Measurements from ENCODE around the gene FBXW9. TPM values are rescaled to one million over a fixed set of nuclear protein-coding genes. Genes with fewer than 3 reads are reported as not detected.
"Not testable (repeated sequence)": the region's sequence is repeated elsewhere in the genome, so short reads cannot be mapped to it uniquely, and the experiment has no call there.

The FBXW9 gene
- total RNA-seq, 1 donor from 2014 or later = 7.6 TPM

DNA sequence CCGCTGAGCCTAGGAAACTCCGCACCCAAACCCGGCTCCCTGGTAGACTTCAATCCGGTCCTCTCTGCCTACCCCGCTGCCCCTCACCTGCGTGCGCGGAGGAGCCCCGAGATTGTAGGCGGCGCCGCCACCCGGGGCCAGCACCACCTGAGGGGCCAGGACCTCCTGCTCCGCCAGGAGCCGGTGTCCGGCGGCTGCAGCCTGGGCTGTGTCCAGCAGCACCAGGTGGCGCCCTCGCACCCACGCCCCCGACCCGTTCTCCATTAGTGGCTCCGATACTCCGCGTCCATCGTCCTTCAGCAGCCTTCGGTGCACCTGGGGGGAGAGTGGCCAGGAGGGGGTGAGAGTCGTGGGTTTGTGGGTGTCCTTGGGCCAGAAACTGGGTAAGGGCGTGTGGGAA is 48.3 kb downstream of the FBXW9 start:
- intact Hi-C loops (cut with DNase I) = no loop called here
- Histone ChIP-seq H3K27ac (no peak overlapping the region), H3K27me3 (no peaks in the 10 kb centered on the region), H3K36me3 (peaks cover 0 to 15% of the 10 kb centered on the region in 2 donors), H3K4me3 (peak overlapping the region; percentile 40 to 55), H3K4me1 (peaks cover 6 to 13% of the 10 kb centered on the region in 2 donors), H3K9me3 (no peaks in the 10 kb centered on the region)
- DNase-seq (ENCODE audit: low spot score in 2 of 2) = no peak
- TF ChIP-seq, protein P1, sequence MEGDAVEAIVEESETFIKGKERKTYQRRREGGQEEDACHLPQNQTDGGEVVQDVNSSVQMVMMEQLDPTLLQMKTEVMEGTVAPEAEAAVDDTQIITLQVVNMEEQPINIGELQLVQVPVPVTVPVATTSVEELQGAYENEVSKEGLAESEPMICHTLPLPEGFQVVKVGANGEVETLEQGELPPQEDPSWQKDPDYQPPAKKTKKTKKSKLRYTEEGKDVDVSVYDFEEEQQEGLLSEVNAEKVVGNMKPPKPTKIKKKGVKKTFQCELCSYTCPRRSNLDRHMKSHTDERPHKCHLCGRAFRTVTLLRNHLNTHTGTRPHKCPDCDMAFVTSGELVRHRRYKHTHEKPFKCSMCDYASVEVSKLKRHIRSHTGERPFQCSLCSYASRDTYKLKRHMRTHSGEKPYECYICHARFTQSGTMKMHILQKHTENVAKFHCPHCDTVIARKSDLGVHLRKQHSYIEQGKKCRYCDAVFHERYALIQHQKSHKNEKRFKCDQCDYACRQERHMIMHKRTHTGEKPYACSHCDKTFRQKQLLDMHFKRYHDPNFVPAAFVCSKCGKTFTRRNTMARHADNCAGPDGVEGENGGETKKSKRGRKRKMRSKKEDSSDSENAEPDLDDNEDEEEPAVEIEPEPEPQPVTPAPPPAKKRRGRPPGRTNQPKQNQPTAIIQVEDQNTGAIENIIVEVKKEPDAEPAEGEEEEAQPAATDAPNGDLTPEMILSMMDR (IDR thresholded peaks at IDR 0.05) = peak in 2 of 3 experiments; percentile 7 to 33

DNA sequence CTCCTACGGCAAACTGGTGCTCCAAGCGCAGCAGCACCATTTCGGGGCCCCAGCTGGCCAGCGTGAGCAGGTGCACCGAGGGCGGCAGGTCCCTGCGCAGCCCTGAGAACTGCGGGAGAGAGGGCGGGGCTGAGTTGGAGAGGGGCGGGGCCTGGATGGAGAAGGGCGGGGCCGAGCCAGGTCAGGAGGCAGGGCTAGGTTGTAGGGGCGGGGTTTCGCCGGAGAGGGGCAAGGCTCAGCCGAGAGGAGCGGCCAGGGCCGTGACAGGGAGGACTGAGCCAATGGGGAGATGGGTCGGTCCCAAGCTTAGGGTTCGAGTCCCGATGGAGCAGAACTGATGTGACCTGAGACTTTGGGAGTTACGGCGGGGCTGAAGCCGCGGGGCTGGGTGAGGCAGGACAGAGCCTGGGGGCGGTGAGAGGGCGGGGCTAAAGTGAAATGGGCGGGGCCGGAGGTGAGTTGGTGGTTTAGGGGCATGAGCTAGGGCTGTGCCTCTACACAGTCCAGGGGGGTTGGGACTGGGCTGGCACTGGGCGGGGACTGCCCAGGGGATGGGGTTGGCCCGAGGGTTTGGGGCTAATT is 48.9 kb downstream of the FBXW9 start:
- H3K27ac ChIP-seq = no peak overlapping the region
- peaks cover 0 to 15% of the 10 kb centered on the region in 2 donors for H3K36me3 ChIP-seq
- no peaks in the 10 kb centered on the region for H3K9me3 ChIP-seq
- H3K27me3 ChIP-seq = no peaks in the 10 kb centered on the region
- peak overlapping the region; percentile 40 to 55 for H3K4me3 ChIP-seq
- intact Hi-C loops (cut with DNase I) = no loop called here
- DNase-seq (ENCODE audit: low spot score in 2 of 2) = no peak
- TF ChIP-seq, protein P1 (IDR thresholded peaks at IDR 0.05) = no peak
- H3K4me1 ChIP-seq = peaks cover 6 to 13% of the 10 kb centered on the region in 2 donors

DNA sequence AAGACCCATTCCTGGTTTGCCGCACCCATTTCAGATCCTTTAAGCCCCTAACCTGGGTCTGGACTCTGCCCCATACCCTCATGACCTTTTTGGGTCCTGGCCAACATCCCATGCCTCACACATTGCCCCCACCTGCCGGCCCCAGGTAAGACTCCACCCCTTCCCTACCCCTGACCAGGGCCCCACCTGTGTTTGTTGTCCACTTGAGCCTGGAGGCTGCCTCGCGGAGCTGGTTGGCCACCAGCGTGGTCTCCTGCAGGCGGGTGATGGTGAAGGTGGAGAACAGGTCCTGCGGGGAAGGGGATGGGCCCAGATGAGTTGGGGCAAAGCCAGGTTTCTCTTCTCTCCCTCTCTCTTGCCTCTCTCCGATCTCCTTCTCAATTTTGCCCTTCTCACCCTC is 49.4 kb downstream of the FBXW9 start:
- H3K9me3 ChIP-seq = no peaks in the 10 kb centered on the region
- peaks cover 0 to 11% of the 10 kb centered on the region in 2 donors for H3K36me3 ChIP-seq
- intact Hi-C loops (cut with DNase I) = no loop called here
- TF ChIP-seq, protein P1 (IDR thresholded peaks at IDR 0.05) = no peak
- no peak for DNase-seq (ENCODE audit: low spot score in 2 of 2)
- H3K27ac ChIP-seq = no peak overlapping the region
- H3K27me3 ChIP-seq = no peaks in the 10 kb centered on the region
- H3K4me3 ChIP-seq = no peak overlapping the region
- H3K4me1 ChIP-seq = peaks cover 6 to 13% of the 10 kb centered on the region in 2 donors

DNA sequence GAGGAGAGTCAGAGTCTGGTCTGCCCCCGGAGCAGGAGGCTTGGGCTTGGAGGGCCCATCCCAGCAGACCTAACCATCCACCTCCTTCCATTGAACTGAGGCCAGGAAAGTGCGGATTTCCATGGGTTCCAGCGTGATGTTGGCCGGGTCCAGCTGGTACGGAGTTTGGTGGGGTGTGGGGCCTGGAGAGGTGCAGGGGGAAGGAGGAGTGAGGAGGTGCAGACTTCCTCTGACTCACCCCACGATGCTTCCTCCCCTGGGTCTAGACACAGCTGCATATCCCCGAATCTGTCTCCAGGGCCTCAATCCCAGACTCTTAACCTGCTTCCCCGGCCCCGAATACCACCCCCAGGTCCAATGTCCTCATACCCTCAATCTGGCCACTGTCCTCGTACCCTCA is 49.9 kb downstream of the FBXW9 start:
- H3K36me3 ChIP-seq = peaks cover 0 to 6% of the 10 kb centered on the region in 2 donors
- no peaks in the 10 kb centered on the region for H3K9me3 ChIP-seq
- H3K4me3 ChIP-seq = no peak overlapping the region
- no peaks in the 10 kb centered on the region for H3K27me3 ChIP-seq
- intact Hi-C loops (cut with DNase I) = no loop called here
- TF ChIP-seq, protein P1 (IDR thresholded peaks at IDR 0.05) = no peak
- peaks cover 6 to 13% of the 10 kb centered on the region in 2 donors for H3K4me1 ChIP-seq
- no peak for DNase-seq (ENCODE audit: low spot score in 2 of 2)
- H3K27ac ChIP-seq = no peak overlapping the region

DNA sequence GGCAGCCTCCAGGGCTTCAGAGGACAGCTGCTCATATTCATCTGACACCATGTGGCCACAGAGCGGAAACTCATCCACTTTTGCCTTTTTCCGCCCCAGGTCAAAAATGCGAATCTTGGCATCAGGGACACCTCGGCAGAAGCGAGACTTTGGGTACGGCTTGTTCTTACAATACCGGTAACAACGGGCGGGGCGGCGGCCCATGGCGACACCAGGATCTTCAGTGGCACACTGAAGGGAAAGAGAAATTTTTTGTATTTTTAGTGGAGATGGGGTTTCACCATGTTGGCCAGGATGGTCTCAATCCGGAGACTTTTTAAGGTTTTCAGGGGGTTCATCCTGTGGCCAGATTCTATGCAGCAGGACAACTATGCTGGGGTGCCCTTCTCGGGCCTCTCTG is 52.7 kb downstream of the FBXW9 start:
- peaks cover 6 to 20% of the 10 kb centered on the region in 2 donors for H3K4me1 ChIP-seq

DNA sequence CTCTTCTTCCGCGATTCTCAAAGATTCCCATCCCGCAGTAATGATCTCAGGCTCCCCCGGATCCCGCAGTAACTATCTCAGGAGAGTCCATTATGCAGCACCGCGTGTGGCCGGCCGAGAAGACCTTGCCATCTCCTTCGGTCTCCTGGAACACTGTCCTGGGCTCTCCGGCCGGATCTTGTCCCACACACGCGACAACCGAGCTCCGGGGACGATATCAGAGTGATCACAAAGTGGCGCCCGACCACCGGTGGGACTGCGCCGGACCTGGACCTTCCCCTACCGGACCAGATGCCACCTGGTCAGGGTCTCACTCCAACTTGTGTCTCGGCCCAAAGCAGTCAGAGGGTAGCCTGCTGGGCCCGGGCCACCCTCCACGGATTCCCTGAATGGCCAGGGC is 53.9 kb downstream of the FBXW9 start:
- H3K27ac ChIP-seq = no peak overlapping the region
- no peaks in the 10 kb centered on the region for H3K36me3 ChIP-seq
- H3K27me3 ChIP-seq = no peaks in the 10 kb centered on the region
- DNase-seq (ENCODE audit: low spot score in 2 of 2) = no peak
- H3K4me3 ChIP-seq = no peak overlapping the region
- intact Hi-C loops (cut with DNase I) = no loop called here
- H3K4me1 ChIP-seq = peaks cover 0 to 7% of the 10 kb centered on the region in 2 donors
- TF ChIP-seq, protein P1 (IDR thresholded peaks at IDR 0.05) = no peak
- no peaks in the 10 kb centered on the region for H3K9me3 ChIP-seq

More for the DNA sequence above, 52.7 kb downstream of the FBXW9 start:
- DNase-seq (ENCODE audit: low spot score in 2 of 2); H3K9me3 ChIP-seq; H3K27ac ChIP-seq; H3K36me3 ChIP-seq; H3K4me3 ChIP-seq; intact Hi-C loops (cut with DNase I); H3K27me3 ChIP-seq: not testable (repeated sequence)

Data from ascending aorta (tissue), 2 donors.